ENCODE results near the gene CLSTN2.
A peak's percentile ranks its signal among the peaks of the same experiment; 100 is the strongest.

The CLSTN2 gene

DNA sequence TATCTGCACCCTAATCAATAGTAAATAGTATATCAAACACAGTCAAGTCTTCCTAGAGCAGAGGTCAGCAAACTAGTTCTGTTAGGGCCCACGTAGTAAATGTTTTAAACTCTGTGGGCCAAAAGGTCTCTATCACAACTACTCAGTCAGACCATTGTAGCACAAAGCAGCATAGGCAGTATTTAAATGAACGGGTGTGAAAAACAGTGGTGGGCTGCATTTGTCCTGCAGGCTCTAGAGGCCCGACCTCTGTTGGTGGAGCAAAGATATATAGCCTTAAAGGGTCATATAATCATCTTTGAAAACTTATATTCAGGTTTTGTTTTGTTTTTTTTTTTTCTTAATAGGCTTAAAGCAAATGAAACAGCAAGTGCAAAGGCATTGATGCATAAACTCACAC, 416.5 kb downstream of the CLSTN2 start:
- no peak for DNase-seq

DNA sequence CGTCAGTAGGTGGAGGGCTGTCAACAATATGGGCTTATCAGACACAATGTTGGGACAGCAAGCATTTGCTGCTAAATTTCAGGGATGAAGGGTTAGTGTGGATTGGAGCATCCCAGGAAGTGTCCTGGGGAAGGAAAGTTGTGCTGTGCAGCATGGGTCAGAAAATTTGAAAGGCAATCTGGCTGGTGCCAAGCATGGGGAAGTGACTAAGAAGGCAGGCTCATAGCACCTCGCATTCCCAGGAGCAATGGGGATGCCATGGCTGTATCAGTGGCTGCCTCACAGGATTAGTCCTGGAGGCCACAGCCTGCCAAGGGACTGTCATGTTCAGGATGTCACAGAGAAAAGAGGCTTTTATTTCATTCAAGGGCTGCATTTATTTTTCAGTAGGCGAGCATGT, 420.5 kb downstream of the CLSTN2 start:
- no peak for DNase-seq

DNA sequence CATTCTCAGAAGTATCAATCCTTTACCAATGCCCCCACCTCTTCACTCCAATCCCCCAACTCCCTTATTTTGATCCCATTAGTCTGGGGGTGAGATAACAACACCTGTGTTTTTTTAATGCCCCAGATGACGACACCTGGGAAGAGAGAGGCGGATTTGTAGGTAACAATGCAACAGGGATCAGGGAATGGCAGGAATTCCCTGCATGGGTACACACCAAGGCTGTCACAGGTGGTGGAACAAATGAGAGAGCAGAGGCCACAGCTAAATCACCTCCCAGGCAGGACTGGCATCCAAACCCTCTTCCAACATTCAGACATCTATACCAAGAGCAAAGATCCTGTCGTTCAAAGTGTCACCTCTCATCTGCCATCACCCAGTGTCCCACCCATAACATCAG, 423.7 kb downstream of the CLSTN2 start:
- no peak for DNase-seq

DNA sequence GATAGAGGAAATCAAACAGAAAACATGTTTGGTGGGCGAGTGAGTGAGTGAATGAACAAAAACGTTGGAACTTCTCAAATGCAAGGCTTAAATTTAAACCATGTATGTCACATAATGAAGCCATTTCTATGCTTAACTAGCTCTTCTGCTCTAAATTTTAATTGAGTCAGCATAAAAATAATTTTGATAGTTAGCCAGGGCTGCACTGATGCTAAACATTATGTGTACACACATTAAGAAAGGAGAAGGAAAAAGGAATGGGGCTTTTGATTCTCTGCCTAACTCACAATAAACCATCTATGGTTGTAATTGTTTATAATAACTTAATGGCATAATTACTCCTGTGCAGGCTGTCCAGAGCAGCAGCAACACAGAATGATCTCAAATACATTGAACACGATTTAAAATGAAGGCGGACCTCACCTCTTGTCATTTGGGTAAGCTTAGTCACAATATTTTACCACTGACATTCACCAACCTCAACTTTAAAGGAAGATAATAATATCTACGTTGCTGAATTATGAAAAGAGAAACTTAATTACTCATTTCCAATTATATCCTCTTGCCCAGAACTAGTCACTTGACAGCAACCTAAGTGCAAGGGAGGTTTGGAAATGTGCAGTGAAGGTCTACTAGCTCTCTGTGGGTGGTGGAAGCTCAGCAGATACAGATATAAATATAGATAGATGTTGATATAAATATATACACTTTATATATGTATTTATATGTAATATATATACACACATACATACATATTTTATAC, 424.4 kb downstream of the CLSTN2 start:
- DNase-seq, result no peak

DNA sequence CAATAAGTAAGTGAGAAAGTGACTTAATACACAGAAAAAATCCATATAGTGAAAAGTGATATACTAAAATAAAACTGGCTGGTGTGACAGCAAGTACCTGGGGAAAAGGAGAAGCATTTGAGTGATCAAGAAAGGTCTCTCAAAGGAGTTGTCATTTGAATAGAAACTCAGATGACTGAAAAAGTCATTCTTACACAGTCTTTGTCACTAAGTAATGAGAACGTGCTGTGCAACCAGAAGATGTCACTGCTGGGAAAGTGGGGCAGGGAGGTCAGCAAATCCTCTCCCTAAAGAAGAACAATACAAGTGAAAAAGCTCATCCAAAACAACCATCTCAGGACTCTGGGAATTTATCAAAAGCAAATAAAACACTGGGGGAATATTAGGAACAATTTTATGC, 425.3 kb downstream of the CLSTN2 start:
- DNase-seq, result no peak

DNA sequence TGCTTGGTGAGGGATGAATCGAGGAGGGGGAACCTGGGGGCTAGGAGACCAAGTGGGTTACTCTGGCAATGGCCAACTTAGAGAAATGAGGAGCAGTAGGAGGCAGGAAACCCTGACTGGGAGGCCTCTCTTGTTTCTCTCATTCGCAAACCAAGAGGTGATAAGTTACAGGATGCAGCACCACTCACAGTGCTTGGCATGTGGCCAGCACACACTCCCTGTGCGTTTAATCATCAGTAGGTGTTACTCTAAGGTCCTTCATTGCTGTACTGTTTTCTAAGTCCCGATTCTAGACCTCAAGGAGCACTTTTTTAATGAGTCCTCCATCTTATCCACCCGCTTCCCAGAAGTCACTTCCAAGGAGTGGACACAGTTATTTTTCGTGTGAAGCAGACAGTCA, 428.8 kb downstream of the CLSTN2 start:
- peak; percentile 65 for DNase-seq

DNA sequence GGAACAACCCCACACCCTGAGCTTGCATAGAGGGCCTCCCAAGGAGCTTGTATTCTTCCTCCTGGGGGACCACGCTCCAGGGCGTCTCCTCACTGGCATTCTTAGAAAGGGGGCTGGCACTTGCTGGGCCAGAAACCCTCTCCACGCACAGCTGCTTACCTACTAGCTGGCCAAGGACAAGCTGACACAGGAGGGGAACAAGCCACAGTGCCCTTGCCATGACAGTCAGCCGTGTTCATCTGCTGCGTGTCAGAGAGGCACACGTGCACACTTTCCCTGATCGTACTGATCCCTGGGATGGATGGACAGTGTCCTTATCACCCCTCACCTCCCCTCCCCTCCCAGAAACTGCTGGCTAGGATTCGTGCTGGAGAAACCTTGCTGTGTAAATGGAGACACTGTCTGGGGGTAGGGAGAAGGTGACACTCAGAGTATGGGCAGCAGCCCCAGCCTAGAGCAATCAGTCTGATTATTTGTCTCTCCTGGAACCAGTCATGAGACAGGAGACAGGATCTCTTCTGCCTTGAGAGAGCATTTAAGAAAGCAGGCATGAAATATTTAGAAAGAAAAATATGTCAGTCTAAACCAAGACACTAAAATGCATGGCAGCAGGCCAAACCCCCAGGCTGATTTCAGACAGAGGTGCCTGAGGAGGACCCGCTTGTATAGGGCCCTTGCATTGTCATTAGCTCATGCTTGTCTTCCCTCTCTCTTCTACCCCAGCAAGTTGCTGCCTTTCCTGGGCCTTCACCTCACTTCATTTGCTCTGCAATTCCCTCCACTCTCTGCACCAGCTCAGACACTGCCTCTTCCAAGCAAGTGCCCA, 431.1 kb downstream of the CLSTN2 start:
- DNase-seq, result no peak

DNA sequence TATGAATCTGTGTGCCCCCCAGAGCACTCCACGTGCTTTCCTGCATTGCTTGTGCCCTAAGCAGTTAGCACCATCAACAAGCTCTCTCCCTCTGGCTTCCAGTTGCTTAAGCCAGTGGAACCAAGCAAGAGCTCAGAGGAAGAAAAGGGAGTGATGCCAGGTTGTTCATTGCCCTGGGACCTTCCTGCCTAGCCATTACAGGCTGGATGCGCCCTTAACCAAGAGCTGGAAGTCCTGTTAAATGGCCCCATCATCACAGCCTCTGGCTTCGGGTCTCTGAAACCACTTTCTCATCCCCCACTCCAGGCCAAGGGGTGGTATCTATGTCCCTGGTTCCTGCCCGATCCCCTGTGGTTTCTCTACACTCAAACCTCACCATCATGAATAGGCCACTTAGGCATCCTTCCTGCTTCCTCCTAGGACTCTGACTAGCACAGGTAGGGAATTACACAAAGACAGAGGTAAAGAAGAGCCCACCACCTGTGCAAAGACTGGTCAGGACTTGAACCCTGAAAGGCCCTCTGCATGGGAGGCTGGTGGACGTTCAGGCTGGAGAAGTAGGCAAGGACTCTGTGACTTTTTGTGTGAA, 433.3 kb downstream of the CLSTN2 start:
- no peak for DNase-seq

DNA sequence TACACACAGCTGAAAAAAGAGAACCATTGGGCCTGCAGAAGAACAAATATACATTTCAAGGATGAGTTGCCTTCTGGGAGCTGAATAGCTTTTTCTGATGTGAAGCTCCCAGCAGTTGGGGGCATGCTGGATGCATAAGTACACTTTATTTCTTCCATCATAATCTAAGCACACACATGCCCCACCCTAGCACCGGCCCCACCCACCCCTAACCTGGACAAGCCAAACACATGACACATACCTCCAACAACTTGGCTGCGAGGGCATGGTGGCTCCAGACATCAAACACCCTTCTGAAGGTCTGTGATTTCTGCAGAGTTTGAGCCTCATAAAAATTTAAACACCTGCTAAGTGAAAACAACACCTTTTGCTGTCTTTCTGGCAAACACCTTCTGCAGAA, 435.7 kb downstream of the CLSTN2 start:
- peak; percentile 26 for DNase-seq

DNA sequence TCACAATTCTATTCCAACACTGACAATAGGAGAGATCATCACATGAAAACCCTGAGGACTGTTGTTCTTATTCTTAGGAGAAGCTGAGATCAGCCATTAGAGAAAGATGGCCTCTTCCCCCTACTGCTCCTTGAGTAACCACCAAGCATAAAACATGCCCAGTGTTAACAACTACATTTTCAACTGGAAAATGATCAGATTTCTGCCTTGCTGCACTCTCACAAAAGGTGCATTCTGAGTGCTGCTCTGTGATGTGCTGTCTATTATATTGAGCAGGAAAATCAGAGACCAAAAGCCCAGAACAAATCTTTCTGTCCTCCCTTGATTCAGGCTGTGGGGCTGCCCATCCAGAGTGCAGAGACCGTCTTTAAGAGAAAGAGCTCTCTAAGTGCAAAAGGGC, 438.2 kb downstream of the CLSTN2 start:
- DNase-seq, result no peak

DNA sequence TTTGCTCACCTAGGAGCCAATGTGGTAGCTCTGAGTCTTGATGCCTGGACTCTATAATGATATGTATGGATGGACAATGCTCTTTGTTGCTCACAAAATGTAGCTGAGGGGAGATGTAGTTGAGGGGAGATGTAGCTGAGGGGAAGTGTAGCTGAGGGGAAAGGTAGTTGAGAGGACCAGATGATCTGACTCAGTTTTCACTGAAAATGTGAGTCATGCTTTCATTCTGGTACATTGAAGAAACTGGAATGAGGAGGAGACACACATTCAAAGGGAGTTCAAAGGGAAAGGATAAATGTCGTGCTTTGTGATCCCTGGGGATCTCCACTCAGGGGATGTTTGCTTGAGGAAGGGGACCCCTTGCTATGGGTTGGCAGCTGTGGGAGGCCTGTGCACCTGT, 440.0 kb downstream of the CLSTN2 start:
- DNase-seq, result no peak

DNA sequence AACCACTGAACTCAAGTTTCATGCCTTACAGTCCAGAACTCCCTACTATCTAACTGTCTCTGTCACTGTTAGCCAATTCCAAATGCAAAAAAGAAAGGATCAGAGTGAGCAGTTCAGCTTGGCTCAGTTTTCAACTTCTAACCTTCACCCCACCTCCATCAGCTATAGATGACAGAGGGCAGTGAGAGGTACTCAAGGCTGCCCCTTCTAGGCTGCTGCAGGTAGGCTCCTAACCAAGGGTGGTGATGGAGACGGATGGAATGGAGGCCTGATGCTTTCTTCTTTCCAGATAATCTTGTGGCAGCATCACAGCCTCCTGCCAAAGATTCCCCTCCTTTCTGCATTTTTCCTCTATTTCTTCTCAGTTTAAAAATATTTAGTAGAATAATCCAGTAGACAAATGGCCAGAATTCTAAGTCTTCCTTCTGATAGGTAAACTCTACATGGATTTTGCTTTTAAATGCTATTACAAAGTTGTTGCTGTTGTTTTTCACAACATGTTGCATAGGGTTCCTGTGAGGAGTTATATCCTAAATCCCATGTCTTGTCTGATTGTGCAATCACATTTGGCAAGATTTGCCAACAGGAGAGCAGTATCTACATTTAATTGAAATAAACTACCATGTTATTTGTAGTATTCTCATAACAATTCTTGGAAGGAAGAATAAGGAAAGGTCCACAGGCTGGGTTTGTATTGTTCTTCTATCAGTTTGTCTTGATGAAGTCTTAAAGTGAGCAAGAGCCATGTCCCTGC, 441.3 kb downstream of the CLSTN2 start:
- no peak for DNase-seq

DNA sequence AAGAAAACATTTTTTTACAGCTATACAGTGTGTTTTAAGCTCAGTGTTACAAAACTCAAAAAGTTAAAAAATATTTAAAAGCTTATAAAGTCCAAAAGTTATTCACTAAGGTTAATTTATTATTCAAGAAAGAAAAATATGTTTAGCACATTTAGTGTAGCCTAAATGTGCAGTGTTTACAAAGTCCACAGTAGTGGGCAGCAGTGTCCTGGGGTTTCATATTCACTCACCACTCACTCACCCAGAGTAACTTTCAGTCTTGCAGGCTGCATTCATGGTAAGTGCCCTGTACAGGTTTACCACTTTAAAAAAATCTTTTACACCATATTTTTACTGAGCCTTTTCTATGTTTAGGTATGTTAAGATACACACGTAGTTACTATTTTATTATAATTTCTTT, 442.7 kb downstream of the CLSTN2 start:
- DNase-seq, result no peak

DNA sequence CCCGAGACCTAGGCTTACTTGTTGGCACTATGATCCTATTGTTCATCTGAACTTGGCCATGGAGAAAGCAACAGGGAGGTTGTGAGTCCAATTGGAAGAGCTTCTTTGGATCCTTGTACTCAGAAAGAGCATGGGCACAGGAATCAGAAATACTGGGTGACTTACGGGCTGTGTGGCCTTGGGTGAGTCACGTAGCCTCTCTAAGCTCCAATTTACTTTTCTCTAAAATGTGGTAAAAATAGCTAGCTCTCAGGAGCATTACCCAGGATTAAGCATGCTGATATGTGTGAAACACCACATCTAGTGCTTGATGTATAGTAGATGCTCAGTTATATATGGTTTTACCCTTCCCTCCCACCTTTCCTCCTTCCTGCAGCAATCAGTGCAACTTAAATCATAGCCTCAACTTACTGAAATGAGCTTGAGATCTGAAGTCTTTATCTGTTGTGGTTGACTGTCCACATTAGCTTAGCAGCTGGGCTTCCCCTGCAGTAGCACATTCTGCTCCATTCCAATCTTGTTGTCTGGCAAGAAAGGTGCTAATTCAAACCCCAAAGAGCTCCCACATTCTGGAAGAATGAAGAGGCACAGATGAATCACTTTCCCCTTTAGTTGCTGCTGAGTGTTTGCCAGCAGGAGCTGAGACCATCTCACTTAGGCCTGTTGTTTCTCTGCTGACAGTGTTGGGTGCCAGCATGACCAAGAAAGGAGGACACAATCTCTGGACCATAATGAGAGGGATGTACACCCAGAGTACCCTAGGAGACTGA, 443.8 kb downstream of the CLSTN2 start:
- DNase-seq, result no peak

DNA sequence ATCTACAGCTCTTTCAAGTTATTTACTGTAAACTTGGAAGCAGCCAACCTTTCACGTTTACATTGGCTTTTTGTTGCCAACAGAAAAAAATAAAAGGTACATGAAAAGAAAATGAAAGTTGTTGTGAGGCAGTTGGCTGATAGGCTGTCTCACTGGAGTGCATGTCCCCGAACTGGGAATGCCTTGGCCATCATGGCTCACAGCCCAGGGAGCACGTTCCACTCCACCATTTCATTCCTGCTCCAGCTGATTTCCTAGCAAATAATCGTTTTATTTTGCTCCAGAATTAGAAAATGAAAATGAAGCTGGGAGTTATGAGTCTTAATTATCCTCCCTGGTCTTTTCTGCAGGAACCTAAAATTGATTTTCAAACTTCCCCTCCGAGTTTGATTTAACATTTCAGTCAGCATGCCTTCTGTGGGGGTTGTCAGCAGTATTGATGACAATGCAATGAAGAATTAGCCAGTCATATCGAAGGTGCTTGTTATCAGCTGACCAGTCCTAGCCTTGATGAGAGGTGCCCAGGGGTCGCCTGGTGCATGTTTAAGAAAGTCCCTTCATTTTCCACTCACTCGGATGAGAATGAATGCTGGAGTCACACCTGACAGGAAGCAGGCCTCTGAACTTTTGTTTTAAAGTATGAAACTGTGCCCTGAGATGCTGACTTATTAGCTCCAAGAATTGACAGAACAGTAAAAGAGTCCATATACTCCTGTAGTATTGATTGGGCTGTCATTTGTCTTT, 449.2 kb downstream of the CLSTN2 start:
- no peak for DNase-seq

DNA sequence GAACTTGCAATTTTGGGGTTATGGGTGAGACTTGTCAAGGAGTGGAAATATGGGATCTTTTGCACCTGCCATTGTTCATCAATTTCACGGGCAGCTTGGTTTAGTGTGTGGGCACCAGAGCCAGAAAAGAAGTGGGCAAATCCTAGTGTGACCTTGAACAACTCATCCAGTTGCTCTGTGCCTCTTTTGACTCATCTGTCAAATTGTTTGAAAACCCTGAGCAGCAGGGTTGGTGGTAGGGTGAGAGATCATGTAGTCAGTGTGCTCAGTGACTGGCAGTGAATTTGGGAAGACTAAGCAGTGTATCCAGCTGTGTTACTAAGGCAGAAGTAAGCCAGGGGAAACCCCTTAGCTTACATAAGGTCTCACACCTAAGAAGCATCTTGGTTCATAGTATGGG, 449.9 kb downstream of the CLSTN2 start:
- no peak for DNase-seq

DNA sequence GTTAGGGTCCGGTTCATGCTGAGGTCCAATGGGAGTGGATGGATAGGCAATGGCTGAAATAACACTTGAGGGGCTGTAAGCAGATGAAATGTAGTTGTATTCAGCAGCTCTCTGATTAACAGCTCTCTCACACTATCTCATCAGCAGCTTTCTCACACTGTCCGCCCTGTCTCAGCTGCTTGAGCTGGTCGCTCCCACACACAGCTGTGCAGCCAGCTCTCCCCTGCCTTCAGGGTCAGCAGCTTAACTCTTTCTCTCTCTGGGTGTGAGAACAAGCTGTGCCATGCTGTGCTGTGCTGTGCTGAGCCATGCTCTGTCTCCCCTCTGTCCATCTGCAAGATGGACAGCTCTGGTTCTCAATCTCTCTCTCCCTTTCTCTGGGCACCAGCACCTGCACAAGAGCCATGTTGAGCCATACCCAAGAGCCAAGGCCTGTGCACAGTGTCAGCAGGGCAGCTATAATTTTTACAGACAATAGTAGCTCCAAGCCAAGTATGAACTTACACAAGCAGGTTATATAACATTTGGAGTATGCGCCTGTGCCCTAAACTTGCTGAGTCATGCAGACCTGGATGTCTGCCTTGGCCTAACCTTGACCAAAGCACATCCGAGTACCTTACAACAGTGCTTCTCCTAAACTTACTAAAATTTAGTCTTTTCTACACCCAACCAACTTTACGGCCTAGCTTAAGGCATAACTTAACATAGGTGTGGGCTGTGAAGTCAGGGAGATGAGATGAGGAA, 451.5 kb downstream of the CLSTN2 start:
- DNase-seq, result no peak

DNA sequence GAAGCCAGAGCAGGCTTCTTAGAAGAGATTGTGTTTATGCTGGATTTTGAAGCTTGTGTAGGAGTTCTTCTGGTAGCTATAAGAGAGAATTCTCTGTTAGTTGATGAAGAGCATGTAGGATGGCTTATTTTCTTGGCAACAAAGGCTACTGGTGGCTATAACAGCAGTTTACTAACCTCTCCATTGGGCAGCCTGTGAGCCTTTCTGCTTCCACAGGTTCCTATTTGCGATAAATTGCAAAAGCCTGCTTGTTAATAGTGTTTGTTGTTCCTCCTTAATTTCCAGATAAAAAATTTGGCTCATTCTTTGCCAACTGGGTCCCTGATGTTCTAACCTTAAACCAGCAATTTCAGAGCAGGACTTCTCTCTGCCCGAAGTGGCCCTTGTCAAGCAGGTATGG, 452.3 kb downstream of the CLSTN2 start:
- no peak for DNase-seq

DNA sequence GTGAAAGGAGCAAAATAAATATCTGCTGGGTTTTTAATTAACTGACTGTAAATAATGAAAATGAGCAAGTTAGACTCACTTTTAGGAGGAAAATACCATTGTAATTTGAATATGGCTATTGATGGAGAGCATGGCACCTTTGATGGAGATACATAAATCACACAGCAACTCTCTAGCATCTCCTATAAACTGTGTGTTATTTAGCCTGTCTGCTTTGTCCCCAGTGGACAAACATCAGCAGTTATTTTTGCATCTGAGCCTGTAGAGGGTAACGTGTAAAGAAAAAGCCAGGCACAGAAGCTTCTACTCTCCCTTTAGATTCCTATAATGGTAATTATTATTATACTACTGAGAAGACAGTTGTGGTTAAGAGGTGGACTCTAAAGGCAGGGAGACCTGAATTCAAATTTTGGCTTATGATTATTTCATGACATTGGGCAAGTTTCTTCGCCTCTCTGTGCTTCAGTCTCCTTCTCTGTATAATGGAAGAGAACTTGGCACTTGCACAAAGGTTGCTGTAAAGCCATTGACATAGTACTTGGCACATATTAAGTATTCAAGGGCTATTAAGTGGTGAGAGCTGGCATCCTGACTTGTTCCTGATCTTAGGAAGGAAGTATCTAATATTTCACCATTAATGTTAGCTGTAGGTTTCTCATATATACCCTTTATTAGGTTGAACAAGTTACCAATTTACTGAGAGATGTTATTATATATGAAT, 453.4 kb downstream of the CLSTN2 start:
- DNase-seq, result no peak

DNA sequence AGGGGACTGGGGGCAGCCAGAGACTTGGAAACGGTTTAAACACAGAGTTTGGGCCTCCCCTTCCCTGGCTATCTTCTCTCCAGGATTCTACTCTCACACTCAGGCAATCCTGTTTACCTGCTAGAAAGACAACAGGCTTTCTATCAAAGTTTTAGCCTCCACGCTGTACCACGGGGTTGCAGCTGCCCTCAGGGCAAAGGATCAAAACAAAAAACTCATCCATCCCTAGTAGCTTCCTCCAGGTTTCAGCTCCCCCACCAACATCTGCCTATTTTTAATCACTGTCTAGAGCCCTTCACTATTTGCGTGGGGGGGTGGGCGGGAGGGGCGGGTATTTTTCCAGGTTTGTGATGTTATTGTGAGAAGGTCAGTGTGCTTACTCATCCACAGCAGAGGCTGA, 456.1 kb downstream of the CLSTN2 start:
- DNase-seq, result peak; percentile 29
